Endothelial cell of umbilical vein (primary cell): ENCODE results near the gene PRSS22. TPM values are rescaled to one million over a fixed set of nuclear protein-coding genes. Genes with fewer than 3 reads are reported as not detected.

ENCODE experiments used
- BruUV-seq: library from RNA; stranded (reverse); fragments of 400-500 nt; replicated peaks from 2 replicates; lab custom pipeline; 2021; lab: Mats Ljungman, UMichigan
- CTCF ChIA-PET: fragments of 300-600, 350-600 bp; sonication (Branson Sonifier 250); formaldehyde crosslinking; loops from one replicate; lab custom pipeline; 2021; ENCODE audit warnings: antibody characterized with exemption, inconsistent platforms; lab: Charles Lee
- POLR2A ChIA-PET: fragments of 300-600, 350-600 bp; sonication (Branson Sonifier 250); formaldehyde crosslinking; loops from one replicate; lab custom pipeline; 2021; ENCODE audit warnings: antibody characterized with exemption, inconsistent platforms; lab: Charles Lee
- DNase-seq: peaks from one replicate; pipeline ENCODE4 v3.0.0-alpha.2; 2011; ENCODE audit warnings: low read depth, low spot score
- FAIRE-seq: peaks from 2 replicates; lab custom pipeline; 2011; peaks lifted over from hg19 to GRCh38; lab: Jason Lieb, UNC
- H2AFZ ChIP-seq: 2 replicates; pipeline ENCODE4 v1.6.0; 2012; ENCODE audit warnings: low read depth, low read length, control low read depth, inconsistent platforms
- H3K27ac ChIP-seq: 2 replicates; pipeline ENCODE4 v1.5.1; 2011; ENCODE audit warnings: low read depth, mild to moderate bottlenecking, control low read depth, low read length, moderate library complexity; ENCODE audit not compliant: insufficient read depth
- H3K27me3 ChIP-seq, 2 experiments: 2 replicates each; pipeline versions ENCODE4 v1.6.0 to v1.6.1; 2011; ENCODE audit warnings: low read length in 2 of 2, mixed read lengths in 1 of 2; ENCODE audit not compliant: control insufficient read depth in 2 of 2, insufficient read depth in 2 of 2
- H3K36me3 ChIP-seq, 2 experiments: 2 replicates in 1 of 2; 3 replicates in 1 of 2; pipeline ENCODE4 v1.5.1; 2011; ENCODE audit warnings: low read length in 2 of 2, mild to moderate bottlenecking in 1 of 2, moderate library complexity in 1 of 2; ENCODE audit not compliant: control insufficient read depth in 2 of 2, insufficient read depth in 2 of 2; ENCODE audit errors: extremely low read depth in 1 of 2
- H3K4me1 ChIP-seq: 3 replicates; pipeline ENCODE4 v1.5.1; 2011; ENCODE audit warnings: mild to moderate bottlenecking, low read length; ENCODE audit not compliant: control insufficient read depth, insufficient read depth; ENCODE audit errors: extremely low read depth
- H3K4me2 ChIP-seq: 2 replicates; pipeline ENCODE4 v1.6.1; 2011; ENCODE audit warnings: low read length, control low read depth, mixed read lengths; ENCODE audit not compliant: insufficient read depth
- H3K4me3 ChIP-seq, 3 experiments: fragments of 200-600 bp in 1 of 3; sonication (generic), shearing (Covaris generic) in 1 of 3; replicated peaks in 1 of 3; 2 replicates each; pipeline ENCODE4 v1.5.1; 2011 to 2016; ENCODE audit warnings: control low read depth in 3 of 3, low read length in 3 of 3, mild to moderate bottlenecking in 2 of 3, inconsistent platforms in 1 of 3, low read depth in 1 of 3, moderate library complexity in 1 of 3; ENCODE audit not compliant: insufficient read depth in 1 of 3
- H3K79me2 ChIP-seq: 2 replicates; pipeline ENCODE4 v1.6.0; 2012; ENCODE audit warnings: low read length, inconsistent platforms; ENCODE audit not compliant: control insufficient read depth, insufficient read depth
- H3K9ac ChIP-seq: replicated peaks from 2 replicates; pipeline ENCODE3; 2011; ENCODE audit warnings: low read length, control low read depth; ENCODE audit not compliant: insufficient read depth; ENCODE audit errors: extremely low read depth
- H3K9me1 ChIP-seq: replicated peaks from 3 replicates; pipeline ENCODE4 v1.6.0; 2011; ENCODE audit warnings: mild to moderate bottlenecking, low read length; ENCODE audit not compliant: control insufficient read depth, insufficient read depth; ENCODE audit errors: extremely low read depth
- H3K9me3 ChIP-seq: replicated peaks from 2 replicates; pipeline ENCODE4 v1.5.1; 2012; ENCODE audit warnings: low read length, inconsistent platforms; ENCODE audit not compliant: control insufficient read depth, insufficient read depth
- H4K20me1 ChIP-seq: replicated peaks from 2 replicates; pipeline ENCODE3; 2011; ENCODE audit warnings: mild to moderate bottlenecking, low read length; ENCODE audit not compliant: control insufficient read depth, insufficient read depth; ENCODE audit errors: extremely low read depth
- EZH2 ChIP-seq: IDR thresholded peaks from 2 replicates; pipeline ENCODE4 v1.6.1; 2012; ENCODE audit warnings: borderline replicate concordance, low read depth, mild to moderate bottlenecking, moderate library complexity, low read length, inconsistent platforms; ENCODE audit not compliant: severe bottlenecking
- FOS ChIP-seq: IDR thresholded peaks from 2 replicates; pipeline ENCODE4 v1.6.1; 2011; ENCODE audit warnings: mild to moderate bottlenecking, low read length, moderate library complexity, borderline replicate concordance; ENCODE audit not compliant: insufficient read depth
- GATA2 ChIP-seq: IDR thresholded peaks from 2 replicates; pipeline ENCODE4 v1.7.0; 2011; ENCODE audit warnings: low read depth, mild to moderate bottlenecking, moderate library complexity, mixed read lengths, low read length; ENCODE audit not compliant: insufficient read length, insufficient read depth
- JUN ChIP-seq: IDR thresholded peaks from 2 replicates; pipeline ENCODE4 v1.6.1; 2011; ENCODE audit warnings: borderline replicate concordance, low read depth; ENCODE audit not compliant: insufficient read length, insufficient read depth
- MAX ChIP-seq: IDR thresholded peaks from 2 replicates; pipeline ENCODE4 v1.6.1; 2011; ENCODE audit not compliant: insufficient read depth, insufficient read length
- MYC ChIP-seq: IDR thresholded peaks from one replicate; pipeline ENCODE4 v1.6.1; 2011; ENCODE audit warnings: mild to moderate bottlenecking, low read depth, low read length
- POLR2A ChIP-seq: IDR thresholded peaks from 2 replicates; pipeline ENCODE4 v1.6.1; 2012; ENCODE audit warnings: low read depth, mild to moderate bottlenecking, control low read depth, low read length
- POLR2AphosphoS5 ChIP-seq: IDR thresholded peaks from 2 replicates; pipeline ENCODE4 v1.6.1; 2012; ENCODE audit warnings: low read depth, mild to moderate bottlenecking, control low read depth, low read length, moderate library complexity; ENCODE audit not compliant: insufficient read depth
- dilution Hi-C: fragments of 300-500 bp; cut with MboI; formaldehyde crosslinking; loops from one replicate; pipeline ENCODE4 v1.15.0; 2019; ENCODE audit warnings: low sequenced_read_pairs; ENCODE audit not compliant: extremely low pct_ligation_motif_present
- intact Hi-C: fragments of 100-400 bp; cut with micrococcal nuclease; formaldehyde crosslinking; loops from one replicate; pipeline ENCODE4 v1.10.0; 2022
- polyA plus RNA-seq, 4 experiments: library from polyadenylated mRNA; depleted of rRNA in 3 of 4; stranded (reverse) in 3 of 4; unstranded in 1 of 4; fragments of >200 nt; gene quantifications; 2 replicates each; pipeline versions ENCODE4 v1.2.1 to v1.2.3, GENCODE V29; 2011 to 2012; ENCODE audit warnings: missing spikeins in 1 of 4
- total RNA-seq: library from RNA; stranded (reverse); gene quantifications from 2 replicates; pipeline ENCODE4 v1.2.3, GENCODE V29; 2021
- TF ChIP-seq, protein P1 (sequence below), 2 donors: IDR thresholded peaks; 1 replicate in 1 of 2; 2 replicates in 1 of 2; pipeline ENCODE4 v1.5.1; 2011; ENCODE audit warnings: low read length in 2 of 2, mild to moderate bottlenecking in 2 of 2, moderate library complexity in 2 of 2, control low read depth in 1 of 2, inconsistent platforms in 1 of 2, low read depth in 1 of 2; ENCODE audit not compliant: insufficient read depth in 1 of 2; ENCODE audit errors: extremely low read depth in 1 of 2

PRSS22 gene
- total and polyA plus RNA-seq, 2 donors (not counting 3 experiments of a cell fraction or from before 2014, with no cell fraction given): not detected

GRCh38 chr16:2828521-2828840, 29.5 kb downstream of the PRSS22 start:
- BruUV-seq: no TSS peak
- TF ChIP-seq MYC (no peak), MAX (no peak), FOS (no peak), GATA2 (no peak), JUN (no peak), POLR2AphosphoS5 (no peak), POLR2A (no peak), EZH2 (no peak)
- TF ChIP-seq, protein P1, sequence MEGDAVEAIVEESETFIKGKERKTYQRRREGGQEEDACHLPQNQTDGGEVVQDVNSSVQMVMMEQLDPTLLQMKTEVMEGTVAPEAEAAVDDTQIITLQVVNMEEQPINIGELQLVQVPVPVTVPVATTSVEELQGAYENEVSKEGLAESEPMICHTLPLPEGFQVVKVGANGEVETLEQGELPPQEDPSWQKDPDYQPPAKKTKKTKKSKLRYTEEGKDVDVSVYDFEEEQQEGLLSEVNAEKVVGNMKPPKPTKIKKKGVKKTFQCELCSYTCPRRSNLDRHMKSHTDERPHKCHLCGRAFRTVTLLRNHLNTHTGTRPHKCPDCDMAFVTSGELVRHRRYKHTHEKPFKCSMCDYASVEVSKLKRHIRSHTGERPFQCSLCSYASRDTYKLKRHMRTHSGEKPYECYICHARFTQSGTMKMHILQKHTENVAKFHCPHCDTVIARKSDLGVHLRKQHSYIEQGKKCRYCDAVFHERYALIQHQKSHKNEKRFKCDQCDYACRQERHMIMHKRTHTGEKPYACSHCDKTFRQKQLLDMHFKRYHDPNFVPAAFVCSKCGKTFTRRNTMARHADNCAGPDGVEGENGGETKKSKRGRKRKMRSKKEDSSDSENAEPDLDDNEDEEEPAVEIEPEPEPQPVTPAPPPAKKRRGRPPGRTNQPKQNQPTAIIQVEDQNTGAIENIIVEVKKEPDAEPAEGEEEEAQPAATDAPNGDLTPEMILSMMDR (IDR thresholded peaks at IDR 0.05; ENCODE audit: extremely low read depth in 1 of 2, insufficient read depth in 1 of 2, low read depth in 1 of 2, low read length in 2 of 2): no peak

More at GRCh38 chr16:2828521-2828840, 29.5 kb downstream of the PRSS22 start:
- H3K27me3 ChIP-seq: no peaks in the 10 kb centered on the region
- DNase-seq (no peak), FAIRE-seq (no peak)
- H3K9me3 ChIP-seq: no peaks in the 10 kb centered on the region
- intact Hi-C loops: no loop called here
- CTCF ChIA-PET: interaction anchor here (0.9 kb wide), 1 partner anchor 40 kb away, joined by 3 read pairs; no protein-coding TSS in a partner anchor
- no peaks in the 10 kb centered on the region for H4K20me1 ChIP-seq
- dilution Hi-C loops: no loop called here
- H3K9ac ChIP-seq: no peak overlapping the region
- POLR2A ChIA-PET: no interaction called here
- no peaks in the 10 kb centered on the region for H3K79me2 ChIP-seq
- no peak overlapping the region for H3K4me3 ChIP-seq
- no peaks in the 10 kb centered on the region for H3K36me3 ChIP-seq
- peaks cover 2% of the 10 kb centered on the region for H3K4me1 ChIP-seq
- H3K9me1 ChIP-seq: no peaks in the 10 kb centered on the region
- no peak overlapping the region for H3K27ac ChIP-seq
- H2AFZ ChIP-seq: no peak overlapping the region
- H3K4me2 ChIP-seq: no peak overlapping the region
